GM19468 (cell line): ENCODE data around the gene HMGXB4.

Experiments
- ATAC-seq: cut with Tn5 transposase; IDR thresholded peaks from one replicate; pipeline ENCODE4 v1.9.1; 2021; ENCODE audit warnings: mild to moderate bottlenecking, moderate library complexity, moderate number of reproducible peaks; ENCODE audit not compliant: unreplicated experiment; ENCODE audit errors: extremely low read depth

The HMGXB4 gene

GRCh38 chr22:35344956-35345690 is 87.8 kb downstream of the HMGXB4 start:
- no peak for ATAC-seq
